HEK293 (cell line): ENCODE measurements around the gene SLC12A4.

Source experiments
- EGR2 ChIP-seq: fragments of 450-650 bp; formaldehyde crosslinking; IDR thresholded peaks from 2 replicates; pipeline ENCODE4 v1.5.1; 2016; ENCODE audit warnings: low read depth, missing biosample characterization, missing genetic modification characterization
- IKZF3 ChIP-seq: fragments of 450-650 bp; IDR thresholded peaks from 2 replicates; pipeline ENCODE4 v1.5.0; 2018; ENCODE audit warnings: missing biosample characterization, mild to moderate bottlenecking, missing genetic modification characterization, moderate library complexity
- KLF10 ChIP-seq: fragments of 450-650 bp; IDR thresholded peaks from 2 replicates; pipeline ENCODE4 v1.5.1; 2018; ENCODE audit warnings: missing biosample characterization, mild to moderate bottlenecking, missing genetic modification characterization
- KLF7 ChIP-seq: fragments of 450-650 bp; formaldehyde crosslinking; IDR thresholded peaks from 2 replicates; pipeline ENCODE4 v1.5.1; 2016; ENCODE audit warnings: missing biosample characterization, missing genetic modification characterization, borderline replicate concordance
- KLF9 ChIP-seq: fragments of 450-650 bp; formaldehyde crosslinking; IDR thresholded peaks from 2 replicates; pipeline ENCODE4 v1.5.1; 2016; ENCODE audit warnings: missing biosample characterization, missing genetic modification characterization, low read depth
- SCRT2 ChIP-seq: fragments of 450-650 bp; formaldehyde crosslinking; IDR thresholded peaks from 2 replicates; pipeline ENCODE4 v1.5.1; 2016; ENCODE audit warnings: missing biosample characterization, missing genetic modification characterization
- SETDB1 ChIP-seq: IDR thresholded peaks from one replicate; pipeline ENCODE4 v1.6.1; 2017; ENCODE audit warnings: mild to moderate bottlenecking, low read length, moderate library complexity, mixed read lengths; ENCODE audit not compliant: insufficient read length
- SP2 ChIP-seq: fragments of 450-650 bp; formaldehyde crosslinking; IDR thresholded peaks from 2 replicates; pipeline ENCODE4 v1.5.1; 2016; ENCODE audit warnings: missing biosample characterization, missing genetic modification characterization
- SP7 ChIP-seq: fragments of 450-650 bp; formaldehyde crosslinking; IDR thresholded peaks from 2 replicates; pipeline ENCODE4 v1.5.1; 2016; ENCODE audit warnings: missing biosample characterization, missing genetic modification characterization
- TCF7L2 ChIP-seq: IDR thresholded peaks from 2 replicates; pipeline ENCODE4 v1.6.1; 2011; ENCODE audit warnings: low read depth, mild to moderate bottlenecking, inconsistent platforms, low read length, moderate library complexity, borderline replicate concordance
- YY1 ChIP-seq: fragments of 450-650 bp; formaldehyde crosslinking; IDR thresholded peaks from 2 replicates; pipeline ENCODE4 v1.5.1; 2018; ENCODE audit warnings: missing biosample characterization, missing genetic modification characterization
- ZBTB1 ChIP-seq: fragments of 450-650 bp; formaldehyde crosslinking; IDR thresholded peaks from 2 replicates; pipeline ENCODE4 v1.5.1; 2016; ENCODE audit warnings: missing biosample characterization, missing genetic modification characterization
- ZBTB21 ChIP-seq: fragments of 450-650 bp; formaldehyde crosslinking; IDR thresholded peaks from 2 replicates; pipeline ENCODE4 v1.5.1; 2017; ENCODE audit warnings: missing biosample characterization, missing genetic modification characterization
- ZFHX2 ChIP-seq: fragments of 450-650 bp; formaldehyde crosslinking; conservative IDR thresholded peaks from 2 replicates; pipeline ENCODE4 v1.5.1; 2016; ENCODE audit warnings: missing biosample characterization, missing genetic modification characterization
- ZNF132 ChIP-seq: fragments of 450-650 bp; formaldehyde crosslinking; IDR thresholded peaks from 2 replicates; pipeline ENCODE4 v1.5.1; 2017; ENCODE audit warnings: missing biosample characterization, missing genetic modification characterization, borderline replicate concordance
- ZNF2 ChIP-seq: fragments of 450-650 bp; formaldehyde crosslinking; IDR thresholded peaks from 2 replicates; pipeline ENCODE4 v1.5.1; 2016; ENCODE audit warnings: missing biosample characterization, missing genetic modification characterization
- ZNF404 ChIP-seq: fragments of 450-650 bp; formaldehyde crosslinking; IDR thresholded peaks from 2 replicates; pipeline ENCODE4 v1.5.1; 2017; ENCODE audit warnings: missing biosample characterization, missing genetic modification characterization
- ZNF621 ChIP-seq: fragments of 450-650 bp; formaldehyde crosslinking; IDR thresholded peaks from 2 replicates; pipeline ENCODE4 v1.5.1; 2017; ENCODE audit warnings: missing biosample characterization, missing genetic modification characterization
- ZNF658 ChIP-seq: fragments of 450-650 bp; formaldehyde crosslinking; IDR thresholded peaks from 2 replicates; pipeline ENCODE4; 2016; ENCODE audit warnings: missing biosample characterization, missing genetic modification characterization
- ZNF701 ChIP-seq: fragments of 450-650 bp; formaldehyde crosslinking; IDR thresholded peaks from 2 replicates; pipeline ENCODE4 v1.5.1; 2016; ENCODE audit warnings: missing biosample characterization, missing genetic modification characterization
- ZNF791 ChIP-seq: fragments of 450-650 bp; formaldehyde crosslinking; IDR thresholded peaks from 2 replicates; pipeline ENCODE4 v1.5.1; 2016; ENCODE audit warnings: missing biosample characterization, missing genetic modification characterization
- ZNF792 ChIP-seq: fragments of 450-650 bp; formaldehyde crosslinking; IDR thresholded peaks from 2 replicates; pipeline ENCODE4 v1.5.1; 2016; ENCODE audit warnings: missing biosample characterization, missing genetic modification characterization
- ZSCAN30 ChIP-seq: fragments of 450-650 bp; IDR thresholded peaks from 2 replicates; pipeline ENCODE4 v1.5.1; 2018; ENCODE audit warnings: missing biosample characterization, mild to moderate bottlenecking, missing genetic modification characterization, moderate library complexity
- ZXDB ChIP-seq: fragments of 450-650 bp; formaldehyde crosslinking; IDR thresholded peaks from 2 replicates; pipeline ENCODE4 v1.5.1; 2016; ENCODE audit warnings: missing biosample characterization, missing genetic modification characterization
- TF ChIP-seq, protein P1 (sequence below): fragments of 450-650 bp; formaldehyde crosslinking; IDR thresholded peaks from 2 replicates; pipeline ENCODE4 v1.5.1; 2016; ENCODE audit warnings: missing biosample characterization, missing genetic modification characterization
- TF ChIP-seq, protein P2 (sequence below): fragments of 450-650 bp; IDR thresholded peaks from 2 replicates; pipeline ENCODE4 v1.5.1; 2018; ENCODE audit warnings: missing biosample characterization, mild to moderate bottlenecking, missing genetic modification characterization
- TF ChIP-seq, protein P3 (sequence below): fragments of 450-650 bp; formaldehyde crosslinking; IDR thresholded peaks from 2 replicates; pipeline ENCODE4 v1.5.1; 2016; ENCODE audit warnings: missing biosample characterization, missing genetic modification characterization
- TF ChIP-seq, protein P4 (sequence below): fragments of 450-650 bp; formaldehyde crosslinking; IDR thresholded peaks from 2 replicates; pipeline ENCODE4 v1.5.1; 2016; ENCODE audit warnings: missing biosample characterization, missing genetic modification characterization
- TF ChIP-seq, protein P5 (sequence below): fragments of 450-650 bp; formaldehyde crosslinking; IDR thresholded peaks from 2 replicates; pipeline ENCODE4 v1.5.1; 2016; ENCODE audit warnings: missing biosample characterization, missing genetic modification characterization

Gene SLC12A4

DNA sequence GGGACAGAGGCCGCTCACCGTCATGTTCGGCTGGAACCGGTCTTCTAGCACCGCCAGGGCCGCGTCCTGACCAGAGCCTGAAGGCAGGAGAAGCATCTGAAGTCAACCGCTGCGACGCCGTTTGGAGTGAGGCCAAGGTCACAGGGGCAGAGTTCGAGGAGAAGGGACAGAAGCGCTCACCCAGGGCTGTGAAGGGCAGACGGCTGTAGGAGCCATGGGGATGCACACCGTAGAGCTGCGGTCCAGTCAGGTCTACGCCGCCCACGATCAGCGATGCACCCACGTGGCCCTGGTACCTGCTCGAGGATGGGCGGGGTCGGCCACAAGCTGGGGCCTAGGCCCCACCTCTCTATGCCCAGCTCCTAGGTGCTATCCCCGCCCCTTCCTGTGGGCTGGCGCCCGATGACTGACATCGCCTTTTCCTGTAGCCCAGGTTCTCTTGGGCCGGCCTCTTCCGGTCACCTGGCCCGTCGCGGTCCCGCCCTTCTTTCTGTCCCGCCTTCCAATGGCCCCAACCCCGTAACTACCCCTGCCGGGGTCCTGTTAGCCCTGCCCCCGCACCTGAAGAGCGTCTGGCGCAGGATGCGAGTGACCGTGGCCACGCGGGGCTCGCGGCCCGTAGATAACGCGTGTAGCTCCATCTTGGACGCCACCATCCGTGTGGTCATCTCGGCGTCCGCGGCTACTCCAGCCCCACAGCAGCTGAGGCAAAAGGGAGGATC, 32.9 kb downstream of the SLC12A4 start (continued):
- TF ChIP-seq TCF7L2 (no peak), YY1 (tag by site-specific recombination) (peak; percentile 50; the same call in 1 of the 2 replicates), EGR2 (tag by site-specific recombination) (peak; percentile 63; the same call in 1 of the 2 replicates), ZNF792 (tag by site-specific recombination) (peak; percentile 47; the same call in 1 of the 2 replicates), KLF7 (peak; percentile 74; the same call in 1 of the 2 replicates), ZNF701 (tag by site-specific recombination) (no peak), ZXDB (tag by site-specific recombination) (peak; percentile 96), ZNF791 (tag by site-specific recombination) (no peak), KLF9 (tag by site-specific recombination) (peak; percentile 97), ZNF658 (no peak), SCRT2 (peak; percentile 86), ZBTB21 (tag by site-specific recombination) (no peak), SETDB1 (no peak), ZNF132 (tag by site-specific recombination) (no peak), KLF10 (tag by site-specific recombination) (peak; percentile 44; the same call in 1 of the 2 replicates), ZNF404 (tag by site-specific recombination) (no peak), SP7 (tag by site-specific recombination) (peak; percentile 42), ZNF2 (tag by site-specific recombination) (0 out of 2 replicates have a peak, but pooled peaks have one; percentile 48), ZSCAN30 (tag by site-specific recombination) (no peak), ZBTB1 (tag by site-specific recombination) (no peak), IKZF3 (tag by site-specific recombination) (no peak), ZFHX2 (peak; percentile 82), SP2 (peak; percentile 97), ZNF621 (no peak)
- TF ChIP-seq, protein P1, sequence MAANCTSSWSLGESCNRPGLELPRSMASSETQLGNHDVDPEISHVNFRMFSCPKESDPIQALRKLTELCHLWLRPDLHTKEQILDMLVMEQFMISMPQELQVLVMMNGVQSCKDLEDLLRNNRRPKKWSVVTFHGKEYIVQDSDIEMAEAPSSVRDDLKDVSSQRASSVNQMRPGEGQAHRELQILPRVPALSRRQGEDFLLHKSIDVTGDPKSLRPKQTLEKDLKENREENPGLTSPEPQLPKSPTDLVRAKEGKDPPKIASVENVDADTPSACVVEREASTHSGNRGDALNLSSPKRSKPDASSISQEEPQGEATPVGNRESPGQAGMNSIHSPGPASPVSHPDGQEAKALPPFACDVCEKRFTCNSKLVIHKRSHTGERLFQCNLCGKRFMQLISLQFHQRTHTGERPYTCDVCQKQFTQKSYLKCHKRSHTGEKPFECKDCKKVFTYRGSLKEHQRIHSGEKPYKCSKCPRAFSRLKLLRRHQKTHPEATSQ (tag by site-specific recombination), result peak; percentile 68; the same call in 1 of the 2 replicates
- TF ChIP-seq, protein P2, sequence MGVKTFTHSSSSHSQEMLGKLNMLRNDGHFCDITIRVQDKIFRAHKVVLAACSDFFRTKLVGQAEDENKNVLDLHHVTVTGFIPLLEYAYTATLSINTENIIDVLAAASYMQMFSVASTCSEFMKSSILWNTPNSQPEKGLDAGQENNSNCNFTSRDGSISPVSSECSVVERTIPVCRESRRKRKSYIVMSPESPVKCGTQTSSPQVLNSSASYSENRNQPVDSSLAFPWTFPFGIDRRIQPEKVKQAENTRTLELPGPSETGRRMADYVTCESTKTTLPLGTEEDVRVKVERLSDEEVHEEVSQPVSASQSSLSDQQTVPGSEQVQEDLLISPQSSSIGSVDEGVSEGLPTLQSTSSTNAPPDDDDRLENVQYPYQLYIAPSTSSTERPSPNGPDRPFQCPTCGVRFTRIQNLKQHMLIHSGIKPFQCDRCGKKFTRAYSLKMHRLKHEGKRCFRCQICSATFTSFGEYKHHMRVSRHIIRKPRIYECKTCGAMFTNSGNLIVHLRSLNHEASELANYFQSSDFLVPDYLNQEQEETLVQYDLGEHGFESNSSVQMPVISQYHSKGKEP (tag by site-specific recombination), result no peak
- TF ChIP-seq, protein P3, sequence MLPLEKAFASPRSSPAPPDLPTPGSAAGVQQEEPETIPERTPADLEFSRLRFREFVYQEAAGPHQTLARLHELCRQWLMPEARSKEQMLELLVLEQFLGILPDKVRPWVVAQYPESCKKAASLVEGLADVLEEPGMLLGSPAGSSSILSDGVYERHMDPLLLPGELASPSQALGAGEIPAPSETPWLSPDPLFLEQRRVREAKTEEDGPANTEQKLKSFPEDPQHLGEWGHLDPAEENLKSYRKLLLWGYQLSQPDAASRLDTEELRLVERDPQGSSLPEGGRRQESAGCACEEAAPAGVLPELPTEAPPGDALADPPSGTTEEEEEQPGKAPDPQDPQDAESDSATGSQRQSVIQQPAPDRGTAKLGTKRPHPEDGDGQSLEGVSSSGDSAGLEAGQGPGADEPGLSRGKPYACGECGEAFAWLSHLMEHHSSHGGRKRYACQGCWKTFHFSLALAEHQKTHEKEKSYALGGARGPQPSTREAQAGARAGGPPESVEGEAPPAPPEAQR (tag by site-specific recombination), result no peak
- TF ChIP-seq, protein P4, sequence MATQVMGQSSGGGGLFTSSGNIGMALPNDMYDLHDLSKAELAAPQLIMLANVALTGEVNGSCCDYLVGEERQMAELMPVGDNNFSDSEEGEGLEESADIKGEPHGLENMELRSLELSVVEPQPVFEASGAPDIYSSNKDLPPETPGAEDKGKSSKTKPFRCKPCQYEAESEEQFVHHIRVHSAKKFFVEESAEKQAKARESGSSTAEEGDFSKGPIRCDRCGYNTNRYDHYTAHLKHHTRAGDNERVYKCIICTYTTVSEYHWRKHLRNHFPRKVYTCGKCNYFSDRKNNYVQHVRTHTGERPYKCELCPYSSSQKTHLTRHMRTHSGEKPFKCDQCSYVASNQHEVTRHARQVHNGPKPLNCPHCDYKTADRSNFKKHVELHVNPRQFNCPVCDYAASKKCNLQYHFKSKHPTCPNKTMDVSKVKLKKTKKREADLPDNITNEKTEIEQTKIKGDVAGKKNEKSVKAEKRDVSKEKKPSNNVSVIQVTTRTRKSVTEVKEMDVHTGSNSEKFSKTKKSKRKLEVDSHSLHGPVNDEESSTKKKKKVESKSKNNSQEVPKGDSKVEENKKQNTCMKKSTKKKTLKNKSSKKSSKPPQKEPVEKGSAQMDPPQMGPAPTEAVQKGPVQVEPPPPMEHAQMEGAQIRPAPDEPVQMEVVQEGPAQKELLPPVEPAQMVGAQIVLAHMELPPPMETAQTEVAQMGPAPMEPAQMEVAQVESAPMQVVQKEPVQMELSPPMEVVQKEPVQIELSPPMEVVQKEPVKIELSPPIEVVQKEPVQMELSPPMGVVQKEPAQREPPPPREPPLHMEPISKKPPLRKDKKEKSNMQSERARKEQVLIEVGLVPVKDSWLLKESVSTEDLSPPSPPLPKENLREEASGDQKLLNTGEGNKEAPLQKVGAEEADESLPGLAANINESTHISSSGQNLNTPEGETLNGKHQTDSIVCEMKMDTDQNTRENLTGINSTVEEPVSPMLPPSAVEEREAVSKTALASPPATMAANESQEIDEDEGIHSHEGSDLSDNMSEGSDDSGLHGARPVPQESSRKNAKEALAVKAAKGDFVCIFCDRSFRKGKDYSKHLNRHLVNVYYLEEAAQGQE (tag by site-specific recombination), result no peak; the same call in 1 of the 2 replicates
- TF ChIP-seq, protein P5, sequence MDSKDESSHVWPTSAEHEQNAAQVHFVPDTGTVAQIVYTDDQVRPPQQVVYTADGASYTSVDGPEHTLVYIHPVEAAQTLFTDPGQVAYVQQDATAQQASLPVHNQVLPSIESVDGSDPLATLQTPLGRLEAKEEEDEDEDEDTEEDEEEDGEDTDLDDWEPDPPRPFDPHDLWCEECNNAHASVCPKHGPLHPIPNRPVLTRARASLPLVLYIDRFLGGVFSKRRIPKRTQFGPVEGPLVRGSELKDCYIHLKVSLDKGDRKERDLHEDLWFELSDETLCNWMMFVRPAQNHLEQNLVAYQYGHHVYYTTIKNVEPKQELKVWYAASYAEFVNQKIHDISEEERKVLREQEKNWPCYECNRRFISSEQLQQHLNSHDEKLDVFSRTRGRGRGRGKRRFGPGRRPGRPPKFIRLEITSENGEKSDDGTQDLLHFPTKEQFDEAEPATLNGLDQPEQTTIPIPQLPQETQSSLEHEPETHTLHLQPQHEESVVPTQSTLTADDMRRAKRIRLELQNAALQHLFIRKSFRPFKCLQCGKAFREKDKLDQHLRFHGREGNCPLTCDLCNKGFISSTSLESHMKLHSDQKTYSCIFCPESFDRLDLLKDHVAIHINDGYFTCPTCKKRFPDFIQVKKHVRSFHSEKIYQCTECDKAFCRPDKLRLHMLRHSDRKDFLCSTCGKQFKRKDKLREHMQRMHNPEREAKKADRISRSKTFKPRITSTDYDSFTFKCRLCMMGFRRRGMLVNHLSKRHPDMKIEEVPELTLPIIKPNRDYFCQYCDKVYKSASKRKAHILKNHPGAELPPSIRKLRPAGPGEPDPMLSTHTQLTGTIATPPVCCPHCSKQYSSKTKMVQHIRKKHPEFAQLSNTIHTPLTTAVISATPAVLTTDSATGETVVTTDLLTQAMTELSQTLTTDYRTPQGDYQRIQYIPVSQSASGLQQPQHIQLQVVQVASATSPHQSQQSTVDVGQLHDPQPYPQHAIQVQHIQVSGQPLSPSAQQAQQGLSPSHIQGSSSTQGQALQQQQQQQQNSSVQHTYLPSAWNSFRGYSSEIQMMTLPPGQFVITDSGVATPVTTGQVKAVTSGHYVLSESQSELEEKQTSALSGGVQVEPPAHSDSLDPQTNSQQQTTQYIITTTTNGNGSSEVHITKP (tag by site-specific recombination), result peak; percentile 76
